Liver (tissue), 3 donors: ENCODE data around the gene MAVS.

Source experiments
- EGR1 ChIP-seq, 2 donors: IDR thresholded peaks; 2 replicates each; pipeline ENCODE4 v1.6.1; 2016 to 2018; ENCODE audit warnings: antibody characterized with exemption in 2 of 2, low read depth in 2 of 2
- FOXA1 ChIP-seq: IDR thresholded peaks from 2 replicates; pipeline ENCODE4 v1.6.1; 2016; ENCODE audit warnings: antibody characterized with exemption
- GABPA ChIP-seq, 2 donors: IDR thresholded peaks in 1 of 2; conservative IDR thresholded peaks in 1 of 2; 2 replicates each; pipeline ENCODE4 v1.6.1; 2016; ENCODE audit warnings: antibody characterized with exemption in 2 of 2, mild to moderate bottlenecking in 1 of 2, moderate library complexity in 1 of 2
- HNF4A ChIP-seq, 2 donors: conservative IDR thresholded peaks; 2 replicates each; pipeline ENCODE4 v1.6.1; 2016; ENCODE audit warnings: antibody characterized with exemption in 2 of 2, mild to moderate bottlenecking in 2 of 2
- JUND ChIP-seq, 2 donors: IDR thresholded peaks; 2 replicates each; pipeline ENCODE4 v1.6.1; 2016; ENCODE audit warnings: antibody characterized with exemption in 2 of 2
- RAD21 ChIP-seq, 2 donors: IDR thresholded peaks; 2 replicates each; pipeline ENCODE4 v1.6.1; 2016; ENCODE audit warnings: antibody characterized with exemption in 2 of 2, mild to moderate bottlenecking in 2 of 2
- SP1 ChIP-seq: IDR thresholded peaks from 2 replicates; pipeline ENCODE4 v1.6.1; 2018; ENCODE audit warnings: antibody characterized with exemption, mild to moderate bottlenecking
- TAF1 ChIP-seq: conservative IDR thresholded peaks from 2 replicates; pipeline ENCODE4 v1.6.1; 2016; ENCODE audit warnings: antibody characterized with exemption, mild to moderate bottlenecking
- YY1 ChIP-seq: IDR thresholded peaks from 2 replicates; pipeline ENCODE4 v1.6.1; 2016; ENCODE audit warnings: antibody characterized with exemption, mild to moderate bottlenecking
- TF ChIP-seq, protein P1 (sequence below): IDR thresholded peaks from 2 replicates; pipeline ENCODE4 v1.6.1; 2016; ENCODE audit warnings: antibody characterized with exemption
- TF ChIP-seq, protein P2 (sequence below): fragments of 150-350 bp; IDR thresholded peaks from 2 replicates; pipeline ENCODE4 v1.5.1; 2017; ENCODE audit warnings: improper control_type of control experiment, low read depth, low read length; ENCODE audit not compliant: missing input control
- TF ChIP-seq, protein P3 (sequence below): IDR thresholded peaks from 2 replicates; pipeline ENCODE4 v1.6.1; 2016; ENCODE audit warnings: antibody characterized with exemption
- TF ChIP-seq, protein P4 (sequence below): IDR thresholded peaks from 2 replicates; pipeline ENCODE4 v1.6.1; 2016; ENCODE audit warnings: antibody characterized with exemption, mild to moderate bottlenecking
- donor health status: healthy.
- donor health status: healthy.

DNA sequence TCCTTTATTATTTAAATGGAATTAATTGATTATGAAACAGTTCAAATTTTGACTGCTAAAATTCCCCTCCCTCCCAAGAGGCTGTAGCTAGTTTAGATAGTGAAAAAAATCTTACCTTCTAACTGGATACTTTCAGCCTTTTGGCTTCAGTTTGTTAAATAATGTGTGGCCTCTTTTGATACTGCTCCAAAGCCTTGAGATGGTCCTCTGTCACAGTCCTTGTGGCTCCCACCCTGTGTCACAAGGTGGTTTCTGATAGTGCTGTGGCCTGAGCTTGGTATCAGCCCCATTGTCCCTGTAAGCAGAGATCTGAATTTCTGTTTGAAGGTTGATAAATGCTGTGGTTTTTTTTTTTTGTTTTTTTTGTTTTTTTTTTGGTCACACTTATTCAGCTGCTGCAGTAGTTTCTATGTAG is 63.3 kb downstream of the MAVS start:
- TF ChIP-seq YY1 (no peak), SP1 (no peak), GABPA (IDR thresholded peaks at IDR 0.05 in 1 of 2, conservative IDR thresholded peaks at IDR 0.05 in 1 of 2) (no peak), JUND (IDR thresholded peaks at IDR 0.05) (no peak), TAF1 (no peak), FOXA1 (no peak), EGR1 (IDR thresholded peaks at IDR 0.05; ENCODE audit: low read depth in 2 of 2) (no peak), RAD21 (IDR thresholded peaks at IDR 0.05) (no peak), HNF4A (conservative IDR thresholded peaks at IDR 0.05) (no peak)
- TF ChIP-seq, protein P1, sequence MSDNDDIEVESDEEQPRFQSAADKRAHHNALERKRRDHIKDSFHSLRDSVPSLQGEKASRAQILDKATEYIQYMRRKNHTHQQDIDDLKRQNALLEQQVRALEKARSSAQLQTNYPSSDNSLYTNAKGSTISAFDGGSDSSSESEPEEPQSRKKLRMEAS, result no peak
- TF ChIP-seq, protein P2, sequence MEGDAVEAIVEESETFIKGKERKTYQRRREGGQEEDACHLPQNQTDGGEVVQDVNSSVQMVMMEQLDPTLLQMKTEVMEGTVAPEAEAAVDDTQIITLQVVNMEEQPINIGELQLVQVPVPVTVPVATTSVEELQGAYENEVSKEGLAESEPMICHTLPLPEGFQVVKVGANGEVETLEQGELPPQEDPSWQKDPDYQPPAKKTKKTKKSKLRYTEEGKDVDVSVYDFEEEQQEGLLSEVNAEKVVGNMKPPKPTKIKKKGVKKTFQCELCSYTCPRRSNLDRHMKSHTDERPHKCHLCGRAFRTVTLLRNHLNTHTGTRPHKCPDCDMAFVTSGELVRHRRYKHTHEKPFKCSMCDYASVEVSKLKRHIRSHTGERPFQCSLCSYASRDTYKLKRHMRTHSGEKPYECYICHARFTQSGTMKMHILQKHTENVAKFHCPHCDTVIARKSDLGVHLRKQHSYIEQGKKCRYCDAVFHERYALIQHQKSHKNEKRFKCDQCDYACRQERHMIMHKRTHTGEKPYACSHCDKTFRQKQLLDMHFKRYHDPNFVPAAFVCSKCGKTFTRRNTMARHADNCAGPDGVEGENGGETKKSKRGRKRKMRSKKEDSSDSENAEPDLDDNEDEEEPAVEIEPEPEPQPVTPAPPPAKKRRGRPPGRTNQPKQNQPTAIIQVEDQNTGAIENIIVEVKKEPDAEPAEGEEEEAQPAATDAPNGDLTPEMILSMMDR, result no peak
- TF ChIP-seq, protein P3, sequence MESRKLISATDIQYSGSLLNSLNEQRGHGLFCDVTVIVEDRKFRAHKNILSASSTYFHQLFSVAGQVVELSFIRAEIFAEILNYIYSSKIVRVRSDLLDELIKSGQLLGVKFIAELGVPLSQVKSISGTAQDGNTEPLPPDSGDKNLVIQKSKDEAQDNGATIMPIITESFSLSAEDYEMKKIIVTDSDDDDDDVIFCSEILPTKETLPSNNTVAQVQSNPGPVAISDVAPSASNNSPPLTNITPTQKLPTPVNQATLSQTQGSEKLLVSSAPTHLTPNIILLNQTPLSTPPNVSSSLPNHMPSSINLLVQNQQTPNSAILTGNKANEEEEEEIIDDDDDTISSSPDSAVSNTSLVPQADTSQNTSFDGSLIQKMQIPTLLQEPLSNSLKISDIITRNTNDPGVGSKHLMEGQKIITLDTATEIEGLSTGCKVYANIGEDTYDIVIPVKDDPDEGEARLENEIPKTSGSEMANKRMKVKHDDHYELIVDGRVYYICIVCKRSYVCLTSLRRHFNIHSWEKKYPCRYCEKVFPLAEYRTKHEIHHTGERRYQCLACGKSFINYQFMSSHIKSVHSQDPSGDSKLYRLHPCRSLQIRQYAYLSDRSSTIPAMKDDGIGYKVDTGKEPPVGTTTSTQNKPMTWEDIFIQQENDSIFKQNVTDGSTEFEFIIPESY, result no peak
- TF ChIP-seq, protein P4, sequence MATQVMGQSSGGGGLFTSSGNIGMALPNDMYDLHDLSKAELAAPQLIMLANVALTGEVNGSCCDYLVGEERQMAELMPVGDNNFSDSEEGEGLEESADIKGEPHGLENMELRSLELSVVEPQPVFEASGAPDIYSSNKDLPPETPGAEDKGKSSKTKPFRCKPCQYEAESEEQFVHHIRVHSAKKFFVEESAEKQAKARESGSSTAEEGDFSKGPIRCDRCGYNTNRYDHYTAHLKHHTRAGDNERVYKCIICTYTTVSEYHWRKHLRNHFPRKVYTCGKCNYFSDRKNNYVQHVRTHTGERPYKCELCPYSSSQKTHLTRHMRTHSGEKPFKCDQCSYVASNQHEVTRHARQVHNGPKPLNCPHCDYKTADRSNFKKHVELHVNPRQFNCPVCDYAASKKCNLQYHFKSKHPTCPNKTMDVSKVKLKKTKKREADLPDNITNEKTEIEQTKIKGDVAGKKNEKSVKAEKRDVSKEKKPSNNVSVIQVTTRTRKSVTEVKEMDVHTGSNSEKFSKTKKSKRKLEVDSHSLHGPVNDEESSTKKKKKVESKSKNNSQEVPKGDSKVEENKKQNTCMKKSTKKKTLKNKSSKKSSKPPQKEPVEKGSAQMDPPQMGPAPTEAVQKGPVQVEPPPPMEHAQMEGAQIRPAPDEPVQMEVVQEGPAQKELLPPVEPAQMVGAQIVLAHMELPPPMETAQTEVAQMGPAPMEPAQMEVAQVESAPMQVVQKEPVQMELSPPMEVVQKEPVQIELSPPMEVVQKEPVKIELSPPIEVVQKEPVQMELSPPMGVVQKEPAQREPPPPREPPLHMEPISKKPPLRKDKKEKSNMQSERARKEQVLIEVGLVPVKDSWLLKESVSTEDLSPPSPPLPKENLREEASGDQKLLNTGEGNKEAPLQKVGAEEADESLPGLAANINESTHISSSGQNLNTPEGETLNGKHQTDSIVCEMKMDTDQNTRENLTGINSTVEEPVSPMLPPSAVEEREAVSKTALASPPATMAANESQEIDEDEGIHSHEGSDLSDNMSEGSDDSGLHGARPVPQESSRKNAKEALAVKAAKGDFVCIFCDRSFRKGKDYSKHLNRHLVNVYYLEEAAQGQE, result no peak
